NCI-H2081 (cell line): ENCODE measurements around the gene AMZ2.
"Not testable (repeated sequence)": the region's sequence is repeated elsewhere in the genome, so short reads cannot be mapped to it uniquely, and the experiment has no call there.

Experiments
- DNase-seq, 2 experiments: peaks; one replicate each; lab custom pipeline; 2025; lab: John Stamatoyannopoulos, UW

The AMZ2 gene

DNA sequence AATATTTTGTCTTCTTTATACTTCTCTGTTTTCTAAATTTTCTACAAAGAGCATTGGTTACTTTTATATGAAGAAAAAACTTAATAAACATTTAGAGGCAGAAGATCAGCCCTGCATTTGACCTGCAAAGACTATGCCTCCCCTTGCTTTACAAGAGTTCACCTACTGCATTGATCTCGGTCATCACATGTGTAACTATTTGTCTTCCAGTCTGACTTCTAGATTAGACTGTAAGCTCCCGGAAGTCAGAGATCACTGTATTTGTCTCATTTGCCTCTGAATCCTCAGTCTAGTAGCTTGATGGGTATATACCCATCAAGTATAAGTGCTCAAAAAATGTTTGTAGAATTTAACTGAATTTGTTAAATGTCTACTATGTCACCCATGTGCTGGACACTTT, 27.7 kb upstream of the AMZ2 start:
- not testable (repeated sequence) for DNase-seq

DNA sequence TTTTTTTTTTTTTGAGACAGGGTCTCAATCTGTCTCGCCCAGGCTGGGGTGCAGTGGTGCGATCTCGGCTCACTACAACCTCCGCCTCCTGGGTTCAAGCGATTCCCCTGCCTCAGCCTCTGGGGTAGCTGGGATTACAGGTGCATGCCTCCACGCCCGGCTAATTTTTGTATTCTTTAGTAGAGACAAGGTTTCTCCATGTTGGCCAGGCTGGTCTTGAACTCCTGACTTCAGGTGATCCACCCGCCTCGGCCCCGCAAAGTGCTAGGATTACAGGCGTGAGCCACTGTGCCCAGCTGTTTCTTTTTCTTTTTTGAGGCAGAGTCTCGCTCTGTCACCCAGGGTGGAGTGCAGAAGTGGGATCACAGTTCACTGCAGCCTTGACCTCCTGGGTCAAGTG, 27.1 kb upstream of the AMZ2 start:
- DNase-seq: not testable (repeated sequence)

DNA sequence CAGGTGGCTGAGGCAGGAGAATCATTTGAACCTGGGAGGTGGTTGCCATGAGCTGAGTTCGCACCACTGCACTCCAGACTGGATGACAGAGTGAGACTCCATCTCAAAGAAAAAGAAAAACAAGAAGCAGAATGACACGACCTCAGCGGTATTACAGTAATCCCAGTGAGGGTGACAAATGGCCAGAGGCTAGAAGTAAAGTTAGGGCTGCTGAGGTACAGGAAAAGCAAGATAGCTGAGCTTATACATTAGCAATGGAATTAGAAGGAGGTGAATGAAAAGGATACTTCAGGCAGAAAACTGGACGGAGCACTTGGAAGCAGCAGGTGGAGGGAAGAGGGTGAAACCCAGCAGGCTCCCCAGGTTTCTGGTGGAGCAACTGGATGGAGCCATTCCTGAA, 26.1 kb upstream of the AMZ2 start:
- DNase-seq: no peak

DNA sequence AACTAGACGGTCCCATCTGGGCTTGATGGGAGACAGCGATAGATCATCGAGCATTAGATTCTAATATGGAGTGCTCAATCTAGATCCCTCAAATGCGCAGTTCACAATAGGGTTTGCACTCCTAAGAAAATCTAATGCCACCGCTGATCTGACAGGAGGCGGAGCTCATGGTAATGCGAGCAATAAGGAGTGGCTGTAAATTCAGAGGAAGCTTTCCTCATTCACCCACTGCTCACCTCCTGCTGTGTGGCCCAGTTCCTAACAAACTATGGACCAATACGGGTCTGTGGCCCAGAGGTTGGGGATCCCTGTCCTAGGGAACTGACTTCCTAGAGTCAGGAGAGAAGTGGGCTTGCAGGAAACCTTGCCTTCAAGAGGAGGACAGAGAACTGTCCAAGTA, 25.2 kb upstream of the AMZ2 start:
- no peak for DNase-seq

DNA sequence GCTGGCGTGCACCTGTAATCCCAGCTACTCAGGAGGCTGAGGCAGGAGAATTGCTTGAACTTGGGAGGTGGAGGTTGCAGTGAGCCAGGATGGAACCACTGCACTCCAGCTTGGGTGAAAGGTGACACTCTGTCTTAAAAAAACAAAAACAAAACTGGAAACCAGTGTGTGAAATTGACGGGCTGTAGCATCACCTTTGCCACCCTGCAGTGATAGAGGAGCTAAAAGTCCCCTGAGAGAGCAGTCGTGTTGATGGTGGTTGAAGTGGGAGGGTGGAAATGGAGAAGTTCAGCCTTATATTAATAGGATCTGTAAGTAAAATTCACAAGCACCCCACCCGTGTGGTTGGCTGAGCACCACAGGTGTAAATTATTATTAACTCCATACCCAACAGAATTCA, 22.8 kb upstream of the AMZ2 start:
- DNase-seq: not testable (repeated sequence)

DNA sequence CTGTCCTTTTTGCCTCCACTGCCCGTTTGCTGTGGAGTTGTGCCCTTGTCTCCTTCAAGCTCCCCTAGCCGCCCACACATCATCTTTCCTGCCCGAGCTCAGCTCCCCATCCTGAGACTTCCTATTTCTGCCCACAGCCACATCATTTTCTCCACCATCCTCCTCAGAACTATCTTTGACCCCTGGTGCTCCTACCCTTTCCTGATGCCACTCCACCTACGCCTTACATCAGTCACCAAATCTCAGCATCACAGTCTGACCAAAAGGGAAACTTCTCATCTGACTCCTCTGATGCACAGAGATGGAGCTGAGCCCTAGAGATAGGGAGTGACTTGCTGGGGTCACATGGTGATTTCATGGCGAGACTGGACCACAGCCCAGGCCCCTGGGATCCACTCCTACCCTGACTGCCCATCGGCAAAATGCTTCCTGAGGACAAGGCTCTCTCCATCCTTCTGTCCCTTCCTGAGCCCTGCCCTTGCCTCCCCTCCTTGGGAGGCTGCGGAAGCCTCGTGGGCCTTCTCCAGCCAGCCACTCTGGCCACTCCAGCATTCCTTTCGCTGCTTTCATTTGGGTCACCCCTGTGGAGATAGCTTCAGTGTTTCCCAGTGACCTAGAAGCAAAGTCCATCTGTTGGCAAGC, 19.7 kb upstream of the AMZ2 start:
- DNase-seq: not testable (repeated sequence)

DNA sequence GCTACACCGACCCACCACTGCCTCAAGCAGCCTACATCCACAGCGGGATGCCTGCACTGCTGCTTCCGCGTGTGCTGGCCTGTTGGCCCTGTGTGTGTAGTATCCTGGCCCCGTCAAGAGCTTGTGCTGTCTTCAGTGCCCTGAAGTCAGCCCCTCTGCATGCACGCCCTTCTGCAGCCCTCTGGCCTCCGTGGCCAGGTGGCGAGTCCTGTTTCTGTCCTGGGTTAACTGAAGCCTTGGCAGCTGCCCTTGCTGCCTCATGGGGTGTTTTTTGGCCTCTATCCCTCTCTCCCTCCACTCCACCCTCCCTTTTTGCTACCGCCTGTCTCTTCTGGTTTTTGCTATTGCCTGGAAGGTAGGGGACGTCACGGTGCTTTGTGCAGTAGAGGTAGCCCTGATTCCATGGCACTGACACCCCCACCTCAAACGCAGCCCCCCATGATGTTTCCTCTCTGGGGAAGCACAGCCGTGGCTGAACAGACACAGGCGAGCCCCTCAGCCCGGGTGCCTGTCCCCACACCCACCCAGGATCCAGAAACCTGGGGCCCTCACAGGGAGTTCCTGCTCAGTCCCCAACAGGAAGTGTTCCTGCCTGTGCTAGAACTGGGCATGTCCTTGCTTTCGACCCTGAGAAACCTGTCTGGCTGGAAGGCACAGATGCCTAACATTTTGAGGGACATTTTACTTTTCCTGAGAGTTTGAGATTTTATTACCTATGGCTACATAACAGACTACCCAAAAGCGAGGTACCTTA, 18.8 kb upstream of the AMZ2 start:
- no peak for DNase-seq

DNA sequence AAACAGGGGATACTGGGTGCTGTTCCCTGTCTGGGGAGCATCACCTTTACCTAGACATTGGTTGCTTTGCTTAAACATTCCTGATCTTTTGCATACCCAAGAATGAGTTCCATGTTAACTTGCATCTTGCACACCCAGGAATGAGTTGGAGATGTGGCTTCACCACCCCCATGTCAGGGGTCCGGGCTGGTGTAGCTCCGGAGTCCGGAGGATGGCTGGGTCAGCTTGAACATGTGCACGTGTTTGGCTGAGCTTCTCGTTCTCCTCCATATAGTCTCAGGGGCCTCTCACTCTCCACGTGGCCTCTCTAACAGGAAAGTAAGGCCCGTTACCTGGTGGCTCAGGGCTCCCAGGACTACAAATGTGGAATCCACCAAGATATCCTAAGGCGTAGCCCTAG, 18.2 kb upstream of the AMZ2 start:
- DNase-seq: no peak

DNA sequence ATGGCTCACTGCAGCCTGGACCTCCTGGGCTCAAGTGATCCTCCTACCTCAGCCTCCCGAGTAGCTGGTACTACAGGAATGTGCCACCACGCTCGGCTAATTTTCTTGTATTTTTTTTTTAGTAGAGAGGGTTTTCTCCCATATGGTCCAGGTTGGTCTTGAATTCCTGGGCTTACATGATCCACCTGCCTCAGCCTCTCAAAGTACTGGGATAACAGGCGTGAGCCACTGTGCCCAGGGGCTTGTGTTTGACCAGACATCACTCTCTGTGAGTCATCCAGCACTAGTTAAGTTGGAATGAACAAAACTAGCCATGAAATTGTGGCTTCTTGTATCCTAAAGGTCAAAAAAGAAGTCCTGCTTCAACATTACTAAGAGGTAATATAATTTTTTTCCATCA, 16.7 kb upstream of the AMZ2 start:
- not testable (repeated sequence) for DNase-seq

DNA sequence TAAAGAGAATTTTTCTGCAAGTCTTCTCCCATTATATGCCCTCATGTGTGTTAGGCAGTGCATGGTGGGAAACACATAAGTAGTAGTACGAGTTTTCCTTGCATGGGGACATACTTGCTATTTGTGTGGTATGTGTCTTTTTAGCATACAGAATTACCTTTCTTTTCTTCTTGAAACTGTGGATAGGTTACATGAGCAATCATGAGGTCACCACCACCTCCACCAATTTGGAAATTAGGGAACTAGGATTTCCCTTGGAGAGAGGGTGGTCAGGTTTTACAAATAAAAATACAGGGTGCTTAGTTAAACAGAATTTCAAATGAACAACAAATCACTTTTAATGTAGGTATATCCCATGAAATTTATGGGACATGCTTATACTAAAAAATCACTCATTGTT, 16.3 kb upstream of the AMZ2 start:
- no peak for DNase-seq

DNA sequence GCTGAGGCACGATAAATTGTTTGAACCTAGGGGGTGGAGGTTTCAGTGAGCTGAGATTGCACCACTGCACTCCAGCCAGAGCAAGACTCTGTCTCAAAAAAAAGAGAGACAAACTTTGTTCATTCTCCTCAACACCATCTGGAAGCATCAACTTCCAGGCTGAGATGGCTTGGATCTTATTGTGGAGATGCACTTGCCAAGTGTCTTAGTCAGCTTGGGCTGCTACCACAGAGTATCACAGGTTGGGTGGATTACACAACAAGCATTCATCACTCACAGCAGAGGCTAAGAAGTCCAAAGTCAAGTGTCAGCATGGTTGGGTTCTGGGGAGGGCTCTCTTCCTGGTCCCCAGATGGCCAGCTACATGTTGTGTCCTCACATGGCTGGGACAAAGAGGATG, 15.1 kb upstream of the AMZ2 start:
- not testable (repeated sequence) for DNase-seq

DNA sequence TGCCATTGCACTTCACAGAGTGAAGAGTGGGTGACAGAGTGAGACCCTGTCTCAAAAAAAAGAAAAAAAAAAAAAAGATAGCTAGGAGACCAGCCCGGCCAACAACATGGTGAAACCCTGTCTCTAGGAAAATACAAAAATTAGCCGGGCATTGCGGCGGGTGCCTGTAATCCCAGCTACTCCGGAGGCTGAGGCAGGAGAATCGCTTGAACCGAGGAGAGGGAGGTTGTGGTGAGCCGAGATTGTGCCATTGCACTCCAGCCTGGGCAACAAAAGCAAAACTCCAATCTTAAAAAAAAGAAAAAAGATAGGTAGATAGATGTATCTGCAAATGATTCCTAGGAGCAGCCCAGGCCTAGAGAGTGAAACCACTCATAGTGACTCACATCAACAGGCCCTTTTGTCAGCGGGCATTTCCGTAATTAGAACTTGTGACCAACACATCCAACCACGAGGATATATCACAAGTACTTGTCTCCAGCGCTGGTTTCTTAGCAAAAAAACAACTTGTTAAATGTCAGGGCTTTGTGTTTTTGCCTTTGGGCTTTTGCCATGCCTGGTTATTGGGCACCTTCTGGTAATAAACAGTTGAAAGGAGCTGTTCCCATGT, 13.0 kb upstream of the AMZ2 start:
- not testable (repeated sequence) for DNase-seq

DNA sequence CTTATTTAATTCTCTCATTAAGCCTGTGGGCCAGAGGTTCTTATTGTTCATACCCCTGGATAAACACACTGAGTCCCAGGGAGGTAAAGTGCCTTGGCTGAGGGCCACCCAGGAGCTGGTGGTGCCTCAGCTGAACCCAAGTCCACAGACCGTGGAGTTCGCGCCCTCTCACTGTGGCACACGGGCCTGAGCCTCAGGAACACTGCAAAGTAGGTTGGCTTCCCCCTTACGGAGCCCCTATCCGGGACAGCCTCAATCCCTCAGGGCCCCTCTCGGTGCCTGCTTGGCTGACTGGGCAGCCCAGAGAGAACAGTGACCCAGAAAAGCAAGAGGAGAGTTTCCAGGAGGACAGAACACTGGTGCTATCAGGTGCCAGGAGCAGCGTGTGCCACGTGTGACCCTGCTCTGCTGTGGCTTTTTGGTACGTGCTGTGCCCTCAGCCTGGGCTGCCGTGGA, 12.5 kb upstream of the AMZ2 start:
- DNase-seq: not testable (repeated sequence)

DNA sequence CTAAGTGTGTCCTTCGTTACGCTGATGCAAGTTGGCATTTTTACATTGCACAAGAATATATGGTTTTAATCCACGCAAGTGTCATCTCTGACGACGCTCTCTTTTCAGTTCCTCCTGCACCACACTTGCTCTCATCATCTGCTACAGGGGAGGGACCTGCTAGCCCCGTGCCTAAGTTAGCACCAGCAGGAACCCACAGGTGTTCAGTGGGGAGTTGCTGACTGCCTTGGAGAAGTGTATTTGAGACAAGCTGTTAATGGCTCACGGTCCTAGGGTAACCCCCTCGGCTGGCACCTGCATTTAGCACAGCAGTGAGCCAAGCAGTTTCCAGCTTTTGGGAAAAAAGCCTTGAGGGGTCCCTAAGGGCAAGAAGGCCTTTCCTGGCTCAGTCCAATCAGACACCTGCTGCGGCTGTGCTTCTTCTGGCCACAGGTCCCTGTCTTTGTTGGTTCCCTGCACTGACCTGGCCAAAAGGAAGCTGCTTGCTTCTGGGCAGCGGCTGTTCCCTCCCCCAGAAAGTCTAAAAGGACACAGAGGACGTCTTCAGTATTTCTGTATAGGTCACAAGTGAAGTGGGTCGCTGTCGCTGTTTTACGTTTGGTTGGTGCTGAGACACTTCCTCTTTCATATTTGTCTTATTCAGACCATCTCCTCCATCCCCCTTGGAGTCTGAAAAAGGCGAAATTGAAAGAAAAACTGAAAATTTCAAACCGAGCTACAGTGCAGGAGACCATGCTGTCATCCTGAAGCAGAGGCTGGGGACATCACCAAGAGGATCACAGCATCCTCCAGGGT, 10.3 kb upstream of the AMZ2 start:
- DNase-seq: not testable (repeated sequence)

DNA sequence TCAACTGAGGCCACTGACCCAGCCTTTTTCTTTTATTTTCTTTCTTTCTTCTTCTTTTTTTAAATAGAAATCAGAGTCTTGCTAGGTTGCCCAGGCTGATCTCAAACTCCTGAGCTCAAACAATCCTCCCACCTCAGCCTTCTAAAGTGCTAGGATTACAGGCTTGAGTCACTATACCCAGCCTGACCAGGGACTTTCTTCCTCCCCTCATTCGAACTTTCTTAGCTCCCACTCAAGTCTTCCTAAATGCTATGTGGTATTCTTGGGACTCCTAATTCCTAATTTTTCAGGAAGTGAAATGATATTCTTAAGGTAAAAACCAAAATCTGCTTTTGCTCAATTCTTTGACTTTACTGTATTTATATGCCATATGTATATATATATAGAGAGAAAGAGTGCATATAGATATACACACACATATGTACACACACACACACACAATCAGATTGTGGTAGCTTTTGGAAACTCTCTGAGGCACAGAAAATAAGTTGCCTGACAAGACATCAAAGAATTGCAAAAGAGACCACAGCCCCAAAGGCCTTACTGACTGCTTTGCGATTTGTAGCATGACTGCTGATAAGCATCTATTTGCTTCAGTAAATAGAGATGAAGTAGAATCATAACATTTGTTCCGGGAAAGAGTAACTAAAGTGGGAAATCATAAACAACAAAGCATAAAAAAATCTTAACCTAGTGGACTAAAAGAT, 9.5 kb upstream of the AMZ2 start:
- no peak for DNase-seq

DNA sequence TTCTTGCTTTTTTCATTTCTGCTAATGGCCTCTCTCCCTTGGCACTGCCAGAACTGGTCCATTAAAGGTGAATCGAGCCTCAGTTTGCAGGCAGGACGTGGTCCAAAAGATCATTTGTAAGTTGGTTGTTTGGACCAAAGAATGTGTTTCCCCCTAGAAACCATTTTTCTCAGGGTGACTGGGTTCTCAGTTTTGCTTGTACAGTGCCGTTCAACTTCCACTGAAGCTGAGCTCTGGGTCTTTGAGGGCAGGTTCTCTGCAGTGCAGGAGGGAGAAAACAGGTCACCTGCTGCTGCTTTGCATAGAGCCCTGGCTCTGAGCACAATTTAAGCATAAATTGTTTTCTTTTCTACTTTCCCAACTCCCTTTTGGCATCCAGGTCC, 9.0 kb upstream of the AMZ2 start:
- no peak for DNase-seq

DNA sequence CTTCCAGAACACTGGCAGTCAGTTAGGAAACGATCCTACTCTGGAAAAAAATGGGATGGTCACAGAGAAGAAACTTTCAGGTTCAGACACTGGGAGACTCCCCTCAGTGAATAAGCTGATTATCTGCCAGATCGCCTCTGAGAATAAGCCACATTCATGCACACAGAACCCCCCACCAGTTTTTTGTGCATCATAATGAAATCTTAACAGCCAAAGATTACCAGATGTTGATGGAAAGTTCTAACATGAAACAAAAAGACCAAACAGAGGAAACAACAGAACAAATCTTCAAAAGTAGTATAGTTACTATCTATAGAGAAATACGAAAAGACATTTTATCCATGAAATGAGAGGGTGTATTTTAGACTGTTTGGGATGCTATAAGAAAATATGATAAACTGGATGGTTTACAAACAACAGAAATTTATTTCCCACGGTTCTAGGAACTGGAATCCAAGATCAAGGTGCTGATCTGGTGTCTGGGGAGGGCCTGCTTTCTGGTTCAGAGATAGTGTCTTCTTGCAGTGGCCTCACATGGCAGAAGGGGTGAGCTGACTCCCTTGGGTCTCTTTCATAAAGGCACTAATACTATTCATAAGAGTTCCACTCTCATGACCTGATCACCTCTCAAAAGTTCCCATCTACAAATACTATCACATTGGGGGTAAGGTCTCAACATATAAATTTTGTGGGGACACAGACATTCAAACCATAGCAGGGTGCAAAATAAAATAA, 8.0 kb upstream of the AMZ2 start:
- DNase-seq: no peak

DNA sequence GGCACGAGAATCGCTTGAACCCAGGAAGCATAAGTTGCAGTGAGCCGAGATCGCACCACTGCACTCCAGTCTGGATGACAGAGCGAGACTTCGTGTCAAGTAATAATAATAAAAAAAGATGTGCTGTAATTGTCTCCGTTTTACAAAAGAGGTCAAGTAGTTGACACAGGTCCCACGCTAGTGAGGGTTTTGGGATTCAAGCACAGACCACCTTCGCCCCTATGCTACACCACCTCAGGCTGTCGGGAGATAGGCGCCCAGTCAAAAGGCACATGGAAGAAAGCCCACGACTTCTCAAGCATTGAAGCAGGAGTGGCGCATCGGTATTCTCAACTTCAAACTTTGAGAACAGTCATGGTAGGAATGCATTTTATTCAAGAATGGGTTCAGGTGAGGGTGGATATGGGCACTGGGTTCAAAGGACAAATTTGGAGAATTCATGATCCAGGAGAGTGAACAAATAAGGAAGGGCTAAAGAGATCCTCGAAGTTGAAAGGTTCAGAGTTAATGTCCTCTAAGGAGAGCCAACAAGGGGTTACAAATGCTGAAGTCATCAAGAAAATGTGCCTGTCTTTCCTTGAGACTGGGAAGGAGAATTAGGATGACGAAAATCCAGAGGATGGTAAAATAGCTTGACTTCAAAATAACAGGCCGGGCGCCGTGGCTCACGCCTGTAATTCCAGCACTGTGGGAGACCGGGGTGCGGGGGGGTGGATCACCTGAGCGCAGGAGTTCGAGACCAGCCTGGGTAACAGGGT, 1.4 kb upstream of the AMZ2 start:
- DNase-seq: no peak

DNA sequence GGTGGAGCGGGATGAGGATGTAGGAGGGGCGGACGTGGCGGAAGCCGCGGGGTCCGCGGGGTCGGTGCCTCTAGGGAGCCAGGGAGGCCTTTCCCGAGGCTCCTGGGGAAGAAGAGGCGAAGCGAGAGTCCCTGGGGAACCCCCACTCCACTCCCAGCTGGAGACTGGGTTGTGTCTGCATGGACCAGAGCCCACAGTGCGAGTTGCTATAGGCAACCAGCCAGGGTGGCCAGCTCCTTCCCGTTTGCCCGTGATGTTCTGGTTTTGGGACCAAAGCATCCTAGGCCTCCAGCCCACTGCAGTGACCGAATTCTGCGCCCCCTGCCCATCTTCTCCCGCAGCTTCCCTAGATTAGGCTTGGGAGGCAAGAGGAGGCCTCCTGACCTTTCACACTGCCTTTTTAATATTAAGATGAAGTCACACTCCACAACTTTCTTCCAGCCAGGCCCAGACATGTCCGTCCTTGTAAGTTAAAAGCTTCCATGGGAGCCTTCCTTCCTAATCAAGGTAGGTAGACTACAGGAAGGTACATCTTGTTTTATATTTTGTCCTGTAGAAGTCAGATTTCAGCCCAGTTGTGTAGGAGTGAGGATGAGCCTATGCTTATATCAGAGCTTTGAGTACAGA, 469 bp downstream of the AMZ2 start:
- peak in 1 of 2 experiments; percentile 60 for DNase-seq

DNA sequence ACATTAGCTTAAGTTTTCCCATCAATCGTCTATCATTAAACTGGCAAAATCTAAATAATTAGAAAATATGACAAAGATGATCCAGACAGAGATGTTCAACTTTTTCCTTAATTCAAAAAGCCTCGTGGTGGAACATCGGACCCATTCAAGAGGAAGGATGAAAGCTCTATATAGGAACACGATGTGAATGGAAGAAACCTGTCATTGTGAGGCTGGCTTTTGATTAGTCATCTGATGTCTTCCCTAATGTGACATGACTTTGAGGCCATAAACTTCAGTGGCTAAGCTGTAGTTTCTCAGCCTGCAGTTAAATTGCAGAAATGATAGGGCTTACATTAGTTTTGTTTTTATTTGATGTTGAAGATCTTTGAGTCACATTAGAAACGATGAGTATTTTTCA, 1.0 kb downstream of the AMZ2 start:
- DNase-seq: no peak
